Hypothalamus (tissue), 51 donors: ENCODE data around the gene ATXN1.

ENCODE experiments used
- DNase-seq, 51 donors: peaks; one replicate each; lab custom pipeline; 2025; lab: John Stamatoyannopoulos, UW

The ATXN1 gene

DNA sequence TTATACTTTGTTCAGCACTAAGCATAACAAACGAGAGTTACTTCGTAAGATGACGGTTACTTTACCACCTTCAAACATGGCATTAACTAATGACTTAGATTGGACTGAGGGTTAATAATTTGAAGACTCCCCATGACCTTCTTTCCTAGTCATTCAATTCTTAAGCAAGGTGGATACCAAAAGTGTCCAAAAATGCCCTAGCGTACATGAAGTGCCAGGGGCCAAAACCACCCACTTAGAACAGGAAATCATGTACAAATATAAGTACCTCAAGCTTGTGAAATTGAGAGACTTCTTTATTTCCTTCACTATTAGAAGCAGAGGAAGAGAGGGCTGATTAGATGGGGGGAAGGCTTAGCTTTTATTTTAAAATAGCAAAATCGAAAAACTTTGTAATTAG, 166.4 kb downstream of the ATXN1 start:
- no peak for DNase-seq

DNA sequence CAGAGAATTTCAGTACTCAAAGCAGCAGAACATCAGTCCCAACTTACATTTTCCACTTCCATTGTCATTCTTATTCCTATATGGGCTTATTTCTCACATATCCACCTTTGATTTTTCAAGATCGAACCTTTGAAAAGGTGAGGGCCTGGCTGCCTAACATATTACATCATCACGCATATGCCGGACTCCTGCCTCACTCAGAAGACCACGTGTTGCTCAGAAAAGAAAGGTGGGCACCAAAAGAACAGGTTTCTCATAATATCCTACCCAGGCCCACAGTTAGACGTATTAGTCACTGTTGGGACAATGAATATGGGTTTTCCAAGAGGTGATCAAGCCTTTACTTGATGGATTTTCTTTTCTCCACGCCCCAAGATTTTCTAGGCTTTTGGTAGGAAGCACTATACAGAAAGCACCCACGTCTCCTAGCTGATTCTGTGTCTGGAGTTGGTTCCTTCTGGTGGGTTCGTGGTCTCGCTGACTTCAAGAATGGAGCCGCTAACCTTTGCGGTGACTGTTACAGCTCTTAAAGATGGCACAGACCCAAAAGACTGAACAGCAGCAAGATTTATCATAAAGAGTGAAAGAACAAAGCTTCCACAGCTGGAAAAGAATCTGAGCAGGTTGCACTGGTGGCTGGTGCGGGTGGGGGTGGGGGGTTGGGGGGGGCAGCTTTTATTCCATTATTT, 168.9 kb downstream of the ATXN1 start:
- peak in 1 of 51 donors; percentile 20 for DNase-seq

DNA sequence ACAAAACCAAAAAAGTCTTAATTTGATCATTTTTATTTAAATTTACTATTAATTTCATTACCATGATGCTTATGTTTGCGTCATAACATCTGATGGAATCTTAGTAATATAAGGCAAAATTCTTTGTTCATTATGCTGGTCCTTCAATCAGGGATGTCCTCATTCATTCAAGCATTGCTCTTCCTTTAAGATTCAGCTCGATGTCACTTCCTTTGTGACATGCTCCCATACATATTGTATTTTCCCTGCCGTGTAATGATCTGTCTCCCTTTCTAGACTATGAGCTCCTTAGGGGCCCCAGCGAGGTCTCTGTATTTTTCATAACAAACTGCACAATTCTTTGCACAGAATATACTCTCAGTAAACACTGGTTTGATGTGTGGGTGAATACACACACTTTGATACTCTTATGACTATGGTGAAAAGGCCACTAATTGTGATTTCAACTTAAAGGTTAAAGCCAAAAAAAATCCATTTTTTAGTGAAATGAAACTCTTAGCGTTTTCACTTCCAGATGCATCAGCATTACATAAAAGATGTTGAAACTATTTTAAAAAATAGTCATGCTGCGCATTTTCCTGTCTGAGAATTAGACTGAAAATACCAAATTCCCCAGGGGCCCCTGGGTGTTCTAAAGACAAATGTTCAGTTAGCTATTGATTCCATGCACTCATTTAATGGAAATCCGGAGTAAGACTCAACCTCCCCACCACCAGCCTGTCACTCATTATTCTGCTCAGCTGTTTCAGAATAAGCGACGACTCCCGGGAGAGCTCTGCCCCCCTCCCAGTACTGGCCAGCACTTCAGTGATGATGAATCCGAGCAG, 169.7 kb downstream of the ATXN1 start:
- DNase-seq = peak in 2 of 51 donors; percentile 7 to 11

DNA sequence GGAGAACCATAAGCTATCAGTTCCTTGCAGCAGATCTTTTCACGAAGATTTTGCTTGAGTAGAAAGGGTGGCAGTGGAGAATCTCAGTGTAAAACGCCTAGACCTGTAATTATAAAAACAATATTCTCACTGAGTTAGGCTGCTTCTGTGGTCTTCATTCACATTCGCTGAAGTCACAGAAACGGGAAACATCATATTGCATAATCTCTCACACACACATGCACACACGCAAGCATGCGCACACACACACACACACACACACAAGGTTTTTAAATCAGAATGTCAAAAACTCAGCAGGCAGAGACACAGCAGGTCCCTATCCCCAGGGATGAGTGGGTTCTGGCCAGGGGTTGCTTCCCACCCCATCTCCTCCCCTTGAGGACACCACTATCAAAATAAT, 175.5 kb downstream of the ATXN1 start:
- DNase-seq = no peak

DNA sequence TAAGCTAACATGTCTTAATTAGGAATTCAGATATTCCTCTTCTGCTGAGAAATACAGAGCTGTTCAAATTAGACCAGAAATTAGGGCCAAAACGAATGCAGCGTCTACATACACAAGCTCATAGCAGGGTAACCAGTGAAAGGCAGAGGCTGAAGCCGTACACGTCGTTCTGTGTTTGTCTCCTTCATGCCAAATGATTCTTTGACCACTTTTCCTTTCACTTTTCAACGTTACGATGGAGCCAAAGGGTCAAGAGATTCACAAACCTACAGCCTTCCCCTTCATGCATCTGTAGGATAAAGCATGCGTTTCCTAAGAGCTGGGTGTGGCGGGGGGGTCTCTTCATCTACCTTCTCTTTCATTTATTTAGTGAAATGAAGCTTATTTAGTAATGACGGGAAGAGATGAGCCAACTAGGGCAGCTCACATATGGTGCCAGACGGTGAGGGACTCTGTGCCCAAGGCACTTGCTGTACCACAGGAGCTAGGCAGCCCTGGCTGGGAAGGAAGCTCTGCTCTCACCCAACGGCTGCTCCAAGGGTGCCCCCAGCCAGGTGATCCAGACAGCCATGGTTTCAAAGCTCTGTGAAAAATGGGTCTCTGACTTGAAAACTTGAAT, 178.0 kb downstream of the ATXN1 start:
- peak in 10 of 51 donors; percentile 3 to 34 (median 14) for DNase-seq

DNA sequence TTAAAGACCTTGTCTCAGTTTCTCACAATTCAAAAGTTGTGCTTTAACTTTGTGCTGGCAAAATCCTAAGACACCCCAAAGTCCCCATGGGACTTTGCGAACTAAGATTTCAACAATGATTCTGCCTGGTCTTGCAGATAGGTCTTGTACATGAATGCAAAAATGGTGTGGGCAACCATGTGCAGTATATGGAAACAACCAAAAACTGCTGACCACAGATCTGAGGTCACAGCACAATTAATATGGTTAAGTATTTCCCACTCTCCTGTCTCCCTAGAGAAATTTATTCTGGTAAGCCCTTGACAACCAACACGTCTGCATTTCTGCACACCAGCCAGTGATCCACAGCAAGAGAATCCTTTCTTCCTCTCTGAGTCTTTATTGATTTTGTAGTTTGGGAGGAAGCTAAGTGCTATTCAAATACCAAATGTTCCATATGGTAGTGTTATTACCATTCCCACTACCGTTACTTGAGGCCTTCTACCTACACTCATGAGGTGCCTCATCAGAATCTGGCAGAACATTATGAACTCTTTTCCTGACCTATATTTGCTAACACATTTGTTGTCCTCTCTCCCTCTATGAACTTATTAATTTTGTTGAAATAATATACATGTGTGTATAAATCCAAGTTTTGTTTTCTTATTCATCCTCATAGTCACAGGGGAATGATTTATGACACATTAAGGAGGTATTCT, 178.7 kb downstream of the ATXN1 start:
- no peak for DNase-seq

DNA sequence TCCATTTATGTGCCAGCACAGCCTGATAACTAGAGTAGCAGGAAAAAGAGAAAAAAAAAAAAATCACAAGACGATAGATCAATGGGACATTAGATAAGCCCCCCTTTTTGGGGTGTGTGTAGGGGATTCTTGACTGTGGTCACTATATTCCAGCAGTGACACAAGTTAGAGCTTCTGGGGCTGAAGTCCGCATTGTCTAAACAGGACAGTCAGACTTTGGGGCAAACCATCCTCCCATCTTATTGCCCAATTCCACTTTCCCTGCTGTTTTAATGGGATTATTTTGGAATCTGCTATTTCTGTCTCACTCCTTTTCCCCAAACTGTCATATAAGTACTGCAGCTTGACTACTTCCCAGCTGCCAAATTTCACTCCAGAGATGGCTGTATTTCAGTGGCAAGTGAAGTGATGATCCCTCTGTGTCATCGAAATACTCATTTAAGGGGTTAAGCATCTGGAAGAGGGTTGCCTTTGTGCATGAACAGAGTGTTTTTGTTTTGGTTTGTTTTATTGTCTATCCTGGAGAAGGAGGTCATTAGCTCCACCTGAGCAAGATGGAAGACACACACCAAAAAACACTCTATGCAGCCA, 182.5 kb downstream of the ATXN1 start:
- DNase-seq = no peak

DNA sequence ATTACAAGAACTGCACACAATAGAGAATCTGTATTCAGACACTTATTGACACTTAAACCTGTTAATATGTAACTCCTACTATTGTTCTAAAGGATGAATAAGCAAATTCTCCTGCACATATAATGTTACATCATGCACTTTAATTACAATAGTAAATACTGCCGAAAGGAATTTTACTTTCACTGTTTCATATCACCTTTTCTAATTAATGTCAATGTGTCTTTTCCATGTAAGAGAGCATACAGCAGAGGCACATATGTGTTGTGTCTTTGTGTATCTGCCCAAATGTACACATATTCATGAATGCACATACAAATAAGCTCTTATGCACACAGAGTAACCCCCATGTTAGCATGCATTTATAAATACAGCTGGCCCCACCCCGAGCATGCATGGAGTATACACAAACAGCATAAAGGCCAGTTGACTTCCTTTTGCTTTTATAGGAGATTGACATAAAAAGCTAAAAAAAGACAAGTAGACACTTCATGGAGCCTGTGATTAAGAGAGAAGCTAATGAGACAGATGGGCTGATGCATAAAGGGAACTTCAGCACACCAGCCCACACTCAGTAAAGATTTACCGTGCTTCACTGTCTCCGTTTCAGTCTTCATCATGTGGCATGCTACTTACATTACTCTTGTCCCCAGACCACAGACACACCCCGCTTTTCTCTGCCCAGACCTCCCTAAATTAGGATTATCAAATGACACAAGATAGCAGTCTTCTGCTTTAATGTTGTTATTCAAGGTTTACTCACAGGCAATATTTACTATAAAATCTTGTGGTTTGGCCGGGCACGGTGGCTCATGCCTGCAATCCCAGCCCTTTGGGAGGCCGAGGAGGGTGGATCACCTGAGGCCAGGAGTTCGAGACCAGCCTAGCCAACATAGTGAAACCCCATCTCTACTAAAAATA, 184.6 kb downstream of the ATXN1 start:
- peak in 2 of 51 donors; percentile 23 to 24 for DNase-seq

DNA sequence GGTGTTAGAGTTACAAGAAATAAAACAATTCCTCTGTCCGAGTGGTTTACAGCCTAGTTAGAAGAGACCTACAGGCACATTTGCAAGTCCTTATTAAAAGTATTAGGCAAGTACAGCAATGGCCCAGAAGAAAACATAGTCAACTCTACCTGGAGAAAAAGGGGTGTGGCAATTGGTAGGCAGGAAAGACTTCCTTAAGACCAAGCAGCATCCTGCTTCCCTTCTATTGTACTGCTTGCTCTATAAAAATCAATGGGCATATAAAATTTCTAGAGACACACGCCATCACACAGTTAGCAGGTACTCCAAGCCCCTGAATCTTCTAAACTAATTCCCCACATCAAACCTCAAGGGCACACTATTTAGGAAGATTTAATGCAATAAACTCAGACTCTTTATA, 185.6 kb downstream of the ATXN1 start:
- no peak for DNase-seq

DNA sequence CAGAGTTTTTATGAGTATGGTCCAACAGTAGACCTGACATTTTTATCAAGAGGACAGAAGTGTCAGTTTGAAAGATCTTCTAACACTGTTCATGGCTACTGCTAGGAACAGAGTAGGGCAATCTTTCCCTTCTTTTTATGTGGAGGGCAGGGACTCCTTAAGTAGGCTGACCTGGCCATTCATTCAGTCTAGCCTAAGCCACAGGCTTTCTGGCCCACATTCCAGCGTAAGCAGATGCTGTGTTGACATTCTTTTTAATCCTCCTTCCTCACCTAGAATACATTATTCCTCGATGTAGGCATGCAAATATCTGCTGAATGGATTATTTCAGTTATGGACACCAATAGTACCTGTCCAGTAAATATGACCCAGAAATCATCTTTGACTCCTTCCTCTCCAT, 188.3 kb downstream of the ATXN1 start:
- no peak for DNase-seq

DNA sequence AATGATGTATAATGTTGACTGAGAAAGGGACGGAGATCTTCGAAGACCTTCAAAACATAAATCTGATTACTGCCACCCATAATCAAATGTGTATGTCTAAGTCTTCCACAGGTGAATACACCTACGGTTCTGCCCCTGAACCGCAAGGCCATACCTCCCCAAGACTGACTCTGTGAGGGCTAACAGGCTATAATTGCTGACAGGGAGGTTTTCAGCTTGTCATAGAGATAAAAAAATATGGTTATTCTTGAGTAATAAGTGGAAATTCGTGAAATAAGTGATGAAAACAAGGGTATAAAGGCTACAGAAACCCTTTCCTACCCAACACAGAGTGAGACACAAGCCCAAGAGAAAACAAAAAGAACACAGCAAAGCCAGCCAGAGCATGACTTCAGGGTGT, 188.9 kb downstream of the ATXN1 start:
- no peak for DNase-seq

DNA sequence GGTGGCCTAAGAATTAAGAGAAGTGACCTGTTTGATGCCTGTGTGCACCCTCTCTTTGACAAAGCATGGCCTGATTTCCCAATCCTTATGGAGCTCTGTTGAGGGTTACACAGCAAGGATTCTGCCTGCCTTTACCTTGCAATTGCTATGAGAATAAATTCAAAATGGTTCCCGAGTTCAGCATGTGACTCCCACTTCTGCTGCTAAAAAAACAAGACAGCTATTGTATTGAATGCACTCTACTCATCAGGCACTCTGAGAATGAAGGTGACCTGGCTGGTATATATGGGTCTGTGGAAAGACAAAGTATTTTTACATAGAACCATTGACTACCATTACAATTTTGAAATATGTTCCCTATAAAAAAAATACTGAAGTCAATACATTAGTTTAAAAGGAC, 190.3 kb downstream of the ATXN1 start:
- DNase-seq = no peak

DNA sequence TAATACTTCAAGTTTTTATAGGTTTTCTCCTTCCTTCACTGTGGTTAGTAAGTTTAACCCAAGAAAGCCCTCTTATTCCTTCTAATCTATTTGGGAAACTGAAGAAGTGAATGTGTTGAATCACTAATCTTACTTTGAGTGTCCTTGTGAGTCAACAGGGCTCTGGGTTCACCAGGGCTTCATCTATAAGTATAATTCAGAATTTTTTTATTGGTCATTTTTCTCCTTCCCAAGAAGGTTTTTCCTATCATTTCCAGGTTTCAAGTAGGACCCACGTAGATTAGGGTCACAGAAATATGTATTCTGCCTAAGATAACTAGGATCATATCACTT, 191.1 kb downstream of the ATXN1 start:
- DNase-seq = no peak

DNA sequence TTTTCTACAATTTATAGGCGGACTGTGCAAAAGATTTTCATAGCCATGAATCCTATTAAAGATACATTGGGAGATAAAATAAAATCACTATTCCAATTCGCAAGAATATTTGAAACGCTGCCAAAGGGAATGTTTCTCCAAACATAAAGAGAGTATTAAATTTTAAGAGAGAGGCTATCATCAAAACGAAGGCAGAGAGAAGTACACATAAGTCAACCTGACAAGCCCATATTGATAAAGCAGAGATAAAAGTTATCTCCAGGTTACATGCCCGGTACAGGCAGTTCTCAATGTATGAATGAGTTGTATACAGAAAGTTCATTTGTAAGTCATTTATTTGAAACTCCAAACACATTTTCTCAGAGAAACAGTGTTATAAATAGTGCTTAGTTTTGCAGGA, 193.1 kb downstream of the ATXN1 start:
- DNase-seq = no peak

DNA sequence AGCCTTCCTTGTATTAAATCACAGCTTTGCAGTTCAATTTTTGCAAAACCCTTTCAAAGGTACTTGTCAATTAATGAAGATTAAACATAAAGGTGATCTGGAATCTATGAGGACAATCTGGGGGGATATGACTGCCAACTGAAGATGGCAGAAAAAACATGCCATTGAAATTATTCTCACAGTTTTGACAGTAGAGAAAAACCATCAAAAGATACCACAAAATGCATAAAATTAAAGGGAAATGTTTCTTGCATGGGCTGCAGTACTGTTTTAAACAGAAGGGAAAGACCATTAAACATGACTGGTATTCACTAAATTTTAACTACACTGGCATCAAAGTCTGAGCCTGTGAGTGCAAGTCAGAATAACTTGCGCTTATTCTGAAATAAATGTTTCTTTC, 194.2 kb downstream of the ATXN1 start:
- DNase-seq = peak in 1 of 51 donors; percentile 50

DNA sequence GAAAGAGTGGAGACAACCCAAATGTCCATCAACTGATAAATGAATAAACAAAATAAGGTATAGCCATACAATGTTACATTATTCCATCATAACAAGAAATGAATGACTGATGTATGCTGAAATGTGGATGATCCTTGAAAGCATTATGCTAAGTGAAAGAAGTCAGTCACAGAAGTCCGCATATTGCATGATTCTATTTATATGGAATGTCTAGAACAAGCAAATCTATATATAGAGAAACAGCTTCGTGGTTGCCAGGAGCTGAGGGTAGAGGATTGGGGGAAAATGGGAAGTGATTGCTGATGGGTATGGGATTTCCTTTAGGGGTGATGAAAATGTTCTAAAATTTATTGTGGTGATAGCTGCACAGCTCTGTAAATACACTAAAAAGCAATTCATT, 196.8 kb downstream of the ATXN1 start:
- DNase-seq = no peak

DNA sequence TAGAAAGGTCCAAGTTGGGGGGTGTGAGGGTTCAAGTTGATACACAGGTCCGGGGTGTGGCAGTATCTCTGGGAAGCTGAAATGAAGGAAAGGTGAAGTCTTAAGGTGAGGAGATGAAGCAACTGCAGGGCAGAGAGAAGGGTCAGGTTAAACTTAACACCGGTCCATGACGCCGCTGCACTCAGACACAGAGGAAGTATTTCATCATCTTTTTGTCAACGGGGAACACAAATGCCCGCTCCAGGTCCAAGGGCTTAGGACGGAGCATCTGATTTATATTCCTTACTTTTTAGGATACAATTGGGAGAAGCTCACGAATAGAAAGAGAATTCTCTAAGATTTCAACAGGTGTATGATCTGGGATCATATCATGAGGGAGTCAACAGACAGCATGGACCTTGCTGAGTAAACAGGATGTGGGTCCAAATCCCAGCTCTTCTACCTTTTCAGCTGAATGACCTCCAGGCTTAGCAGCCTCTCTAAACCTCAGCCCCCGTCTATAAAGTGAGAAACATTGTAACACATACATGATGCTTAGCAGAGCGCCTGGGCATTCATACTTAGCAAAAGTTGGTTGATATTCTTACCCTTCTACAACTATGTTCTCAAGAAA, 197.5 kb downstream of the ATXN1 start:
- DNase-seq = no peak

DNA sequence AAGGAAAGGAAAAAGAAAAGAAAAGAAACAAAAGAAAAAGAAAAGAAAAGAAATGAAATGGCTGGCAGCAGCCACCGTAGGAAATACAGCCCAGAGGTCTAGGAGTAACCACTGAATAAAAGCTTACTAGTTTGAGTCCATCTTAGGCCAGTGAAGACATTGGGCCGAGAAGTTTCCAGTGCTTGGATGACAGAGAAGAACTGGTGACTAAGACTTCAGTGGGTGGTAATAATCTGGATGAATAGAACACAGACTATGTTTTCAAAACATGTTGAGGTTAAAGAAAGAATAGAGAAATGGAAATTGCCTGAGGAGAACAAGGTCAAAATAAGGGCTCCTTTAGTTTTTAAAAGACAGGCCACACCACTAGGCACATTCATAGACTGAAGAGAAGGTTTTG, 198.8 kb downstream of the ATXN1 start:
- DNase-seq = no peak

DNA sequence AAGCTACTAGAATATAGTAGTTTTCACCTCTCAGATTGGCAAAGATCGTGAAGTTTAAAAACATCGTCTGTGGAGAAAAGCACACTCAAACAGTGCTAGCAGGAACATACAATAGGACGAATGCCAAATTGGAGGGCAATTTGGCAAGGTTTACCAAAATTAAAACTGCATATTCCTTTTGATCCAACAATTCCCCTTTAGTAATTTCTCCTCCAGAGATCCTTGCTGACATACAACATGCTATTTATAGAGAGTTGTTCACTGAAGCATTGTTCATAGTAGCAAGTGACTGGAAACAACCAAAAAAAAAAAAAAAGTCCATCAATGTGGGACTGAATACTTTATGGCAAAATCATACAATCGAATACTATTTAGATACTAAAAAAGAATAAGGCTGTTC, 202.2 kb downstream of the ATXN1 start:
- peak in 1 of 51 donors; percentile 58 for DNase-seq
